HEK293 (cell line): ENCODE data around the gene CCR3.

Experiments used
- CTCF ChIA-PET: fragments of 350-600 bp; formaldehyde crosslinking; extraction: SDS; loops from one replicate; lab custom pipeline; 2021; ENCODE audit warnings: antibody characterized with exemption; lab: Yijun Ruan, JAX
- POLR2A ChIA-PET: fragments of 300-600 bp; formaldehyde crosslinking; extraction: SDS; loops from one replicate; lab custom pipeline; 2020; ENCODE audit warnings: antibody characterized with exemption, inconsistent platforms; lab: Yijun Ruan, JAX
- H3K27ac ChIP-seq: fragments of 200-500 bp; sonication (Bioruptor generic); 2 replicates; pipeline ENCODE4 v1.5.1; 2014; ENCODE audit warnings: low read depth, low read length, control low read depth, inconsistent platforms; ENCODE audit errors: extremely low read depth
- H3K36me3 ChIP-seq, 2 experiments: fragments of 200-500 bp in 1 of 2; sonication (Bioruptor generic) in 1 of 2; 1 replicate in 1 of 2; 2 replicates in 1 of 2; pipeline ENCODE4 v1.5.1; 2014 to 2017; ENCODE audit warnings: inconsistent platforms in 2 of 2, low read length in 2 of 2; ENCODE audit not compliant: control insufficient read depth in 2 of 2, insufficient read depth in 1 of 2
- H3K4me1 ChIP-seq: fragments of 200-500 bp; sonication (Bioruptor generic); 2 replicates; pipeline ENCODE4 v1.5.1; 2014; ENCODE audit warnings: mild to moderate bottlenecking, low read length, inconsistent platforms; ENCODE audit not compliant: control insufficient read depth, insufficient read depth
- H3K4me3 ChIP-seq: 2 replicates; pipeline ENCODE4 v1.5.1; 2011; ENCODE audit warnings: low read depth, mild to moderate bottlenecking, control low read depth, low read length, moderate library complexity
- H3K9me3 ChIP-seq: fragments of 200-500 bp; sonication (Bioruptor generic); 2 replicates; pipeline ENCODE4 v1.5.1; 2014; ENCODE audit warnings: low read depth, low read length, inconsistent platforms; ENCODE audit not compliant: control insufficient read depth, insufficient read depth
- FEZF1 ChIP-seq: fragments of 450-650 bp; formaldehyde crosslinking; IDR thresholded peaks from 2 replicates; pipeline ENCODE4 v1.5.1; 2016; ENCODE audit warnings: missing biosample characterization, missing genetic modification characterization
- MZF1 ChIP-seq: fragments of 450-650 bp; formaldehyde crosslinking; IDR thresholded peaks from 2 replicates; pipeline ENCODE4 v1.5.1; 2017; ENCODE audit warnings: missing biosample characterization, missing genetic modification characterization, borderline replicate concordance
- YY2 ChIP-seq: fragments of 450-650 bp; formaldehyde crosslinking; IDR thresholded peaks from 2 replicates; pipeline ENCODE4 v1.5.1; 2016; ENCODE audit warnings: missing biosample characterization, missing genetic modification characterization
- ZBTB49 ChIP-seq: fragments of 450-650 bp; formaldehyde crosslinking; IDR thresholded peaks from 2 replicates; pipeline ENCODE4 v1.5.1; 2016; ENCODE audit warnings: missing biosample characterization, missing genetic modification characterization, low read depth
- ZEB2 ChIP-seq: fragments of 450-650 bp; formaldehyde crosslinking; IDR thresholded peaks from 2 replicates; pipeline ENCODE4 v1.5.1; 2016; ENCODE audit warnings: missing biosample characterization, missing genetic modification characterization
- ZIC2 ChIP-seq: fragments of 450-650 bp; formaldehyde crosslinking; IDR thresholded peaks from 2 replicates; pipeline ENCODE4 v1.5.1; 2016; ENCODE audit warnings: missing biosample characterization, missing genetic modification characterization
- ZNF2 ChIP-seq: fragments of 450-650 bp; formaldehyde crosslinking; IDR thresholded peaks from 2 replicates; pipeline ENCODE4 v1.5.1; 2016; ENCODE audit warnings: missing biosample characterization, missing genetic modification characterization
- ZNF202 ChIP-seq: fragments of 450-650 bp; formaldehyde crosslinking; IDR thresholded peaks from 2 replicates; pipeline ENCODE4 v1.5.1; 2016; ENCODE audit warnings: missing biosample characterization, missing genetic modification characterization, borderline replicate concordance
- ZNF292 ChIP-seq: fragments of 450-650 bp; formaldehyde crosslinking; IDR thresholded peaks from 2 replicates; pipeline ENCODE4 v1.5.1; 2016; ENCODE audit warnings: low read depth, missing biosample characterization, missing genetic modification characterization, borderline replicate concordance
- ZNF302 ChIP-seq: fragments of 450-650 bp; formaldehyde crosslinking; IDR thresholded peaks from 2 replicates; pipeline ENCODE4 v1.5.1; 2016; ENCODE audit warnings: missing biosample characterization, missing genetic modification characterization, low read depth
- ZNF416 ChIP-seq: fragments of 450-650 bp; formaldehyde crosslinking; IDR thresholded peaks from 2 replicates; pipeline ENCODE4 v1.5.1; 2016; ENCODE audit warnings: missing biosample characterization, missing genetic modification characterization
- ZNF473 ChIP-seq: fragments of 450-650 bp; formaldehyde crosslinking; IDR thresholded peaks from 2 replicates; pipeline ENCODE4 v1.5.1; 2017; ENCODE audit warnings: missing biosample characterization, missing genetic modification characterization
- ZNF747 ChIP-seq: fragments of 450-650 bp; formaldehyde crosslinking; IDR thresholded peaks from 2 replicates; pipeline ENCODE4 v1.5.1; 2016; ENCODE audit warnings: missing biosample characterization, missing genetic modification characterization
- ZNF776 ChIP-seq: fragments of 450-650 bp; formaldehyde crosslinking; IDR thresholded peaks from 2 replicates; pipeline ENCODE4 v1.5.0; 2017; ENCODE audit warnings: missing biosample characterization, missing genetic modification characterization, borderline replicate concordance
- ZNF785 ChIP-seq: fragments of 450-650 bp; formaldehyde crosslinking; IDR thresholded peaks from 2 replicates; pipeline ENCODE4 v1.5.1; 2016; ENCODE audit warnings: missing biosample characterization, missing genetic modification characterization
- ZNF791 ChIP-seq: fragments of 450-650 bp; formaldehyde crosslinking; IDR thresholded peaks from 2 replicates; pipeline ENCODE4 v1.5.1; 2016; ENCODE audit warnings: missing biosample characterization, missing genetic modification characterization
- ZSCAN23 ChIP-seq: fragments of 450-650 bp; formaldehyde crosslinking; IDR thresholded peaks from 2 replicates; pipeline ENCODE4 v1.5.1; 2016; ENCODE audit warnings: missing biosample characterization, missing genetic modification characterization
- ZSCAN5A ChIP-seq: fragments of 450-650 bp; formaldehyde crosslinking; IDR thresholded peaks from 2 replicates; pipeline ENCODE4 v1.5.1; 2016; ENCODE audit warnings: missing biosample characterization, missing genetic modification characterization

The CCR3 gene

GRCh38 chr3:46258525-46258924, 16.3 kb downstream of the CCR3 start:
- H3K27ac ChIP-seq = no peak overlapping the region
- TF ChIP-seq ZNF202 (tag by site-specific recombination) (no peak), ZSCAN5A (tag by site-specific recombination) (no peak), MZF1 (tag by site-specific recombination) (no peak), ZNF292 (tag by site-specific recombination) (no peak), ZNF416 (tag by site-specific recombination) (no peak)
- ChIA-PET POLR2A (no interaction called here), CTCF (no interaction called here)
- no peaks in the 10 kb centered on the region for H3K9me3 ChIP-seq
- H3K4me3 ChIP-seq = no peak overlapping the region
- H3K36me3 ChIP-seq = no peaks in the 10 kb centered on the region
- no peaks in the 10 kb centered on the region for H3K4me1 ChIP-seq

DNA sequence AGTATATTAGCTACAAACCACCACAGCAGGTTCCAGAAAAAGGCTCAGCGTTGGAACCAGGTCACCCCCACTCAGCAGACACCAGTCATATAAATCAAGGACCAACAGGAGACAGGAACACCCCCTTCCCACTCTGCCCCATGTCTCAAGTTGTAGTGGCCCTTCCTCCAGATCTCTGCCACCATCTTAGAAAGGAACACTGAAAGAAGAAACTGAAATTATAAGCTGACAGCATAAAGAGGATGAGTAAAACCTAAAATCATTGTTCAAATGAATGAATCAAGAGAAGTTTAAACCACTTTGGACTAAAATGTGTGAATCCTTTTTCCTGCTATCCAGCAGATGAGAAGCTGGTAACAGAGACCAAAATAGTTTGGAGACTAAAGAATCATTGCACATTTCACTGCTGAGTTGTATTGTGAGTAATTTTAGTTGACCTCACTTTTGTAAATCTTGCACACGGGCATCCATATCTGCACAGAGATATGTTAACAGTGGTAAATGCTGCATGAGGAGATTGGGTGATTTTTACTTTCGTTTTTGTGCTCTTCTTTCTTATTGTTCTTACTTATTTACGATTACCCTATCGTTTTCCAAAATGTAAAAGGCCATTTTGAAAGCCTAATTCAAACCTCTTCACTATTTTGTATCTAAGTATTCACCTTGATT, 19.8 kb downstream of the CCR3 start:
- ChIA-PET POLR2A (no interaction called here), CTCF (interaction anchor here (0.7 kb wide), 1 partner anchor 183 kb away, joined by 3 read pairs; no protein-coding TSS in a partner anchor)
- H3K9me3 ChIP-seq = no peaks in the 10 kb centered on the region
- H3K4me1 ChIP-seq = no peaks in the 10 kb centered on the region
- no peak overlapping the region for H3K27ac ChIP-seq
- H3K4me3 ChIP-seq = no peak overlapping the region
- TF ChIP-seq ZSCAN23 (tag by site-specific recombination) (no peak), ZNF776 (no peak)
- H3K36me3 ChIP-seq = no peaks in the 10 kb centered on the region

DNA sequence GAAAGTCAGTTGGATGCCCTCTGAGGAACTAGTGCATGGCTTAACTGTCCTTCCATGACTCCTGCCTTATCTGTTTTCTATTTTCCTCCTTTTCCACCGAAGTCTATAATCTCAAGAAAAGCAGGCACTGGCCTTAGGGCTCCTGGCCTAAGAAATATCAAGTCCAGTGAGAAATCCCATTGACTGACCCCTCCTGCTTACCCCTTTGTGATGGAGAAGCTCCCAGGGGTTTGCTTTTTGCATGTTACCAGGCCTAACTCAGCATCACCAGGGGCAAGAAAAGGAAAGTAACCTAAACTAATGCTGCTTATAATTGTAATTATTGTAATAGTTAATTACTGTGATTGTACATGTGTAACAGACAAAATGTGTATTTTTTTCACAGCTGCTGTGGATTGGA, 21.7 kb downstream of the CCR3 start:
- POLR2A ChIA-PET = no interaction called here
- Histone ChIP-seq H3K27ac (no peak overlapping the region), H3K4me3 (no peak overlapping the region), H3K36me3 (no peaks in the 10 kb centered on the region), H3K9me3 (no peaks in the 10 kb centered on the region), H3K4me1 (no peaks in the 10 kb centered on the region)
- TF ChIP-seq ZNF747 (tag by site-specific recombination) (no peak), ZEB2 (tag by site-specific recombination) (no peak), ZNF785 (tag by site-specific recombination) (no peak), YY2 (no peak), ZNF302 (tag by site-specific recombination) (no peak), ZNF2 (no peak), FEZF1 (no peak), ZBTB49 (tag by site-specific recombination) (no peak), ZNF473 (tag by site-specific recombination) (no peak), ZNF791 (tag by site-specific recombination) (no peak), ZIC2 (tag by site-specific recombination) (no peak)
- CTCF ChIA-PET = interaction anchor here (0.6 kb wide), 1 partner anchor 56 kb away, joined by 3 read pairs; the partner anchor contains the start of gene CCR1
